NCI-H748 (cell line): ENCODE results near the gene LTB4R.

Source experiments
- DNase-seq: peaks from one replicate; lab custom pipeline; 2025; ENCODE audit not compliant: unreplicated experiment; lab: John Stamatoyannopoulos, UW

Gene LTB4R

GRCh38 chr14:24366721-24367513 is 55.6 kb downstream of the LTB4R start:
- peak; percentile 52 for DNase-seq
